HepG2 (cell line): ENCODE results near the gene TMEM238. TPM values are rescaled to one million over a fixed set of nuclear protein-coding genes. Genes with fewer than 3 reads are reported as not detected.

Source experiments
- ATF7-NPFF ChIP-seq: sonication (generic); formaldehyde crosslinking; IDR thresholded peaks from 2 replicates; pipeline ENCODE4 v1.8.1; 2023; ENCODE audit warnings: mild to moderate bottlenecking, low read depth, missing genetic modification reagents, moderate library complexity
- ATM ChIP-seq: fragments of 450-650 bp; IDR thresholded peaks from 2 replicates; pipeline ENCODE4 v1.7.1; 2017; ENCODE audit warnings: mild to moderate bottlenecking, borderline replicate concordance
- CBX5 ChIP-seq: sonication (generic); formaldehyde crosslinking; IDR thresholded peaks from 2 replicates; pipeline ENCODE4 v1.4.0; 2020; ENCODE audit warnings: missing genetic modification reagents, borderline replicate concordance
- FOXM1 ChIP-seq: sonication (generic); formaldehyde crosslinking; IDR thresholded peaks from 2 replicates; pipeline ENCODE4 v1.5.0; 2020; ENCODE audit warnings: missing genetic modification reagents
- KDM6A ChIP-seq: IDR thresholded peaks from 2 replicates; pipeline ENCODE4 v1.6.1; 2016; ENCODE audit warnings: low read depth
- MAFG ChIP-seq: sonication (generic); formaldehyde crosslinking; IDR thresholded peaks from 2 replicates; pipeline ENCODE4 v1.5.1; 2020; ENCODE audit warnings: mild to moderate bottlenecking, missing genetic modification reagents
- MED13 ChIP-seq: sonication (generic); formaldehyde crosslinking; IDR thresholded peaks from 2 replicates; pipeline ENCODE4 v1.5.0; 2020; ENCODE audit warnings: missing genetic modification reagents
- MEF2D ChIP-seq: sonication (generic); formaldehyde crosslinking; IDR thresholded peaks from 2 replicates; pipeline ENCODE4 v1.5.1; 2020; ENCODE audit warnings: mild to moderate bottlenecking, missing genetic modification reagents
- PAWR ChIP-seq: sonication (generic); formaldehyde crosslinking; IDR thresholded peaks from 2 replicates; pipeline ENCODE4 v1.4.0; 2020; ENCODE audit warnings: missing genetic modification reagents, mild to moderate bottlenecking, borderline replicate concordance
- POLR2AphosphoS2 ChIP-seq: IDR thresholded peaks from 2 replicates; pipeline ENCODE4 v1.6.1; 2011; ENCODE audit warnings: low read depth, low read length, improper control_type of control experiment
- RBM39 ChIP-seq: fragments of 200-400 bp; formaldehyde crosslinking; IDR thresholded peaks from one replicate; pipeline ENCODE4 v1.6.1; 2018; ENCODE audit warnings: antibody characterized with exemption, mild to moderate bottlenecking, low read depth, low read length; ENCODE audit not compliant: poor library complexity, severe bottlenecking
- REXO4 ChIP-seq: sonication (generic); formaldehyde crosslinking; IDR thresholded peaks from 2 replicates; pipeline ENCODE4 v1.8.0; 2022; ENCODE audit warnings: missing genetic modification reagents, mild to moderate bottlenecking, borderline replicate concordance
- RFX5 ChIP-seq: IDR thresholded peaks from 2 replicates; pipeline ENCODE4 v1.6.1; 2011; ENCODE audit warnings: low read depth, low read length, improper control_type of control experiment
- SMC3 ChIP-seq: IDR thresholded peaks from 2 replicates; pipeline ENCODE4 v1.6.1; 2011; ENCODE audit warnings: low read length, improper control_type of control experiment
- TMF1 ChIP-seq: sonication (generic); formaldehyde crosslinking; IDR thresholded peaks from 2 replicates; pipeline ENCODE4 v1.8.1; 2022; ENCODE audit warnings: low read depth, missing genetic modification reagents
- U2AF1 ChIP-seq: fragments of 200-400 bp; formaldehyde crosslinking; optimal IDR thresholded peaks from 2 replicates; pipeline ENCODE3; 2017; ENCODE audit warnings: mild to moderate bottlenecking, low read depth, low read length
- ZFP41 ChIP-seq: sonication (generic); formaldehyde crosslinking; IDR thresholded peaks from 2 replicates; pipeline ENCODE4 v1.4.0; 2020; ENCODE audit warnings: mild to moderate bottlenecking, missing genetic modification reagents, borderline replicate concordance
- ZKSCAN5 ChIP-seq: sonication (generic); formaldehyde crosslinking; IDR thresholded peaks from 2 replicates; pipeline ENCODE4 v1.5.1; 2020; ENCODE audit warnings: mild to moderate bottlenecking, missing genetic modification reagents
- ZKSCAN8 ChIP-seq: IDR thresholded peaks from 2 replicates; pipeline ENCODE4 v1.6.1; 2016; ENCODE audit warnings: borderline replicate concordance, missing genetic modification reagents, missing compliant biosample characterization
- ZNF484 ChIP-seq: sonication (generic); formaldehyde crosslinking; IDR thresholded peaks from 2 replicates; pipeline ENCODE4 v1.5.1; 2020; ENCODE audit warnings: mild to moderate bottlenecking, low read depth, missing genetic modification reagents, borderline replicate concordance
- polyA plus RNA-seq, 8 experiments: library from polyadenylated mRNA; depleted of rRNA in 3 of 8; stranded (reverse) in 7 of 8; unstranded in 1 of 8; fragments of >200 nt; fragmentation: Illumina TruSeq in 4 of 8; extraction: Trizol in 4 of 8; gene quantifications; 2 replicates each; pipeline versions ENCODE4 v1.2.1 to v1.2.3, GENCODE V29; 2011 to 2016; ENCODE audit warnings: low read depth in 4 of 8, missing spikeins in 1 of 8, mixed read lengths in 1 of 8; ENCODE audit not compliant: insufficient read depth in 1 of 8
- total RNA-seq, 5 experiments: library from RNA; depleted of rRNA; stranded (reverse); fragments of >200 nt; fragmentation: Illumina TruSeq; extraction: Trizol; gene quantifications; 2 replicates each; pipeline ENCODE4 v1.2.3, GENCODE V29; 2016; ENCODE audit warnings: low read depth in 1 of 5
- TF ChIP-seq, protein P1 (sequence below): sonication (generic); formaldehyde crosslinking; IDR thresholded peaks from 2 replicates; pipeline ENCODE4; 2020; ENCODE audit warnings: missing genetic modification reagents, mild to moderate bottlenecking, borderline replicate concordance
- TF ChIP-seq, protein P2 (sequence below): IDR thresholded peaks from 2 replicates; pipeline ENCODE4 v1.6.1; 2016; ENCODE audit warnings: low read depth, control low read depth
- TF ChIP-seq, protein P3 (sequence below): sonication (generic); formaldehyde crosslinking; IDR thresholded peaks from 2 replicates; pipeline ENCODE4 v1.4.0; 2020; ENCODE audit warnings: missing genetic modification reagents, borderline replicate concordance

The TMEM238 gene
- total and polyA plus RNA-seq, 2 of the 13 experiments (the other 11 are each of a cell fraction or from before 2014, with no cell fraction given), result not detected

DNA sequence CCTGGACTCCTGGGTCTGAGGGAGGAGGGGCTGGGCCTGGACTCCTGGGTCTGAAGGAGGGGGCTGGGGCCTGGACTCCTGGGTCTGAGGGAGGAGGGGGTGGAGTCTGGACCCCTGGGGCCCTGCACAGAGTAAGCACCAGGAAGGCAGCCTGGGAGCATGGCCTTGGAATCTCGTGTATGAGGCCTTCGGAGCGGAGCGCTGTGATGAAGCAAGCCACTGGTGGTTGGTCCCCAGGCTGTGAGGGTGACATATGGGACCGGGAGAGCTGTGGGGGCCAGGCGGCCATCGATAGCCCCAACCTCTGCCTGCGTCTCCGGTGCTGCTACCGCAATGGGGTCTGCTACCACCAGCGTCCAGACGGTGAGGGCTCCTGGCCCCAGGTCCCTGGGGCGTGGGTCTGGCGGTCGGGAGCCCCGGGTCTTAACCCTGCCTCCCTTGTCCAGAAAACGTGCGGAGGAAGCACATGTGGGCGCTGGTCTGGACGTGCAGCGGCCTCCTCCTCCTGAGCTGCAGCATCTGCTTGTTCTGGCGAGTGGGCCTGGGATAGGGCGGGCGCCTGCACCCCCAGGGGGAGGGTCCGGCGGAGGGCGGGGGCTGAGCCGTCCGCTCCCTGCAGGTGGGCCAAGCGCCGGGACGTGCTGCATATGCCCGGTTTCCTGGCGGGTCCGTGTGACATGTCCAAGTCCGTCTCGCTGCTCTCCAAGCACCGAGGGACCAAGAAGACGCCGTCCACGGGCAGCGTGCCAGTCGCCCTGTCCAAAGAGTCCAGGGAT lies 6.5 kb downstream of the TMEM238 start (continued):
- TF ChIP-seq, protein P1, sequence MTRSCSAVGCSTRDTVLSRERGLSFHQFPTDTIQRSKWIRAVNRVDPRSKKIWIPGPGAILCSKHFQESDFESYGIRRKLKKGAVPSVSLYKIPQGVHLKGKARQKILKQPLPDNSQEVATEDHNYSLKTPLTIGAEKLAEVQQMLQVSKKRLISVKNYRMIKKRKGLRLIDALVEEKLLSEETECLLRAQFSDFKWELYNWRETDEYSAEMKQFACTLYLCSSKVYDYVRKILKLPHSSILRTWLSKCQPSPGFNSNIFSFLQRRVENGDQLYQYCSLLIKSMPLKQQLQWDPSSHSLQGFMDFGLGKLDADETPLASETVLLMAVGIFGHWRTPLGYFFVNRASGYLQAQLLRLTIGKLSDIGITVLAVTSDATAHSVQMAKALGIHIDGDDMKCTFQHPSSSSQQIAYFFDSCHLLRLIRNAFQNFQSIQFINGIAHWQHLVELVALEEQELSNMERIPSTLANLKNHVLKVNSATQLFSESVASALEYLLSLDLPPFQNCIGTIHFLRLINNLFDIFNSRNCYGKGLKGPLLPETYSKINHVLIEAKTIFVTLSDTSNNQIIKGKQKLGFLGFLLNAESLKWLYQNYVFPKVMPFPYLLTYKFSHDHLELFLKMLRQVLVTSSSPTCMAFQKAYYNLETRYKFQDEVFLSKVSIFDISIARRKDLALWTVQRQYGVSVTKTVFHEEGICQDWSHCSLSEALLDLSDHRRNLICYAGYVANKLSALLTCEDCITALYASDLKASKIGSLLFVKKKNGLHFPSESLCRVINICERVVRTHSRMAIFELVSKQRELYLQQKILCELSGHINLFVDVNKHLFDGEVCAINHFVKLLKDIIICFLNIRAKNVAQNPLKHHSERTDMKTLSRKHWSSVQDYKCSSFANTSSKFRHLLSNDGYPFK (CRISPR knock-in tag), result 0 out of 2 replicates have a peak, but pooled peaks have one; percentile 9
- TF ChIP-seq, protein P2, sequence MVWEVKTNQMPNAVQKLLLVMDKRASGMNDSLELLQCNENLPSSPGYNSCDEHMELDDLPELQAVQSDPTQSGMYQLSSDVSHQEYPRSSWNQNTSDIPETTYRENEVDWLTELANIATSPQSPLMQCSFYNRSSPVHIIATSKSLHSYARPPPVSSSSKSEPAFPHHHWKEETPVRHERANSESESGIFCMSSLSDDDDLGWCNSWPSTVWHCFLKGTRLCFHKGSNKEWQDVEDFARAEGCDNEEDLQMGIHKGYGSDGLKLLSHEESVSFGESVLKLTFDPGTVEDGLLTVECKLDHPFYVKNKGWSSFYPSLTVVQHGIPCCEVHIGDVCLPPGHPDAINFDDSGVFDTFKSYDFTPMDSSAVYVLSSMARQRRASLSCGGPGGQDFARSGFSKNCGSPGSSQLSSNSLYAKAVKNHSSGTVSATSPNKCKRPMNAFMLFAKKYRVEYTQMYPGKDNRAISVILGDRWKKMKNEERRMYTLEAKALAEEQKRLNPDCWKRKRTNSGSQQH (CRISPR knock-in tag), result no peak
- no peak for TF ChIP-seq POLR2AphosphoS2
- 0 out of 2 replicates have a peak, but pooled peaks have one; percentile 19 for TF ChIP-seq ZKSCAN8
- no peak for TF ChIP-seq ATM
- no peak for TF ChIP-seq PAWR
- TF ChIP-seq ZNF484, result no peak
- no peak for TF ChIP-seq MEF2D (CRISPR knock-in tag)
- 0 out of 2 replicates have a peak, but pooled peaks have one; percentile 43 for TF ChIP-seq ZFP41 (CRISPR knock-in tag)
- TF ChIP-seq ATF7-NPFF (CRISPR knock-in tag), result no peak; the same call in 1 of the 2 replicates
- TF ChIP-seq, protein P3, sequence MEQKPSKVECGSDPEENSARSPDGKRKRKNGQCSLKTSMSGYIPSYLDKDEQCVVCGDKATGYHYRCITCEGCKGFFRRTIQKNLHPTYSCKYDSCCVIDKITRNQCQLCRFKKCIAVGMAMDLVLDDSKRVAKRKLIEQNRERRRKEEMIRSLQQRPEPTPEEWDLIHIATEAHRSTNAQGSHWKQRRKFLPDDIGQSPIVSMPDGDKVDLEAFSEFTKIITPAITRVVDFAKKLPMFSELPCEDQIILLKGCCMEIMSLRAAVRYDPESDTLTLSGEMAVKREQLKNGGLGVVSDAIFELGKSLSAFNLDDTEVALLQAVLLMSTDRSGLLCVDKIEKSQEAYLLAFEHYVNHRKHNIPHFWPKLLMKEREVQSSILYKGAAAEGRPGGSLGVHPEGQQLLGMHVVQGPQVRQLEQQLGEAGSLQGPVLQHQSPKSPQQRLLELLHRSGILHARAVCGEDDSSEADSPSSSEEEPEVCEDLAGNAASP (CRISPR knock-in tag), result no peak
- no peak for TF ChIP-seq MAFG (CRISPR knock-in tag)
- no peak for TF ChIP-seq RBM39
- no peak for TF ChIP-seq SMC3
- no peak for TF ChIP-seq ZKSCAN5
- TF ChIP-seq CBX5 (CRISPR knock-in tag), result 0 out of 2 replicates have a peak, but pooled peaks have one; percentile 17
- TF ChIP-seq U2AF1, result no peak
- no peak for TF ChIP-seq REXO4 (CRISPR knock-in tag)
- no peak for TF ChIP-seq MED13 (CRISPR knock-in tag)
- no peak for TF ChIP-seq FOXM1 (CRISPR knock-in tag)
- no peak for TF ChIP-seq RFX5
- TF ChIP-seq TMF1 (CRISPR knock-in tag), result no peak
- no peak for TF ChIP-seq KDM6A (CRISPR knock-in tag)
